B cell (primary cell): Measurements from ENCODE around the gene FEZF2.

ENCODE experiments used
- EZH2 ChIP-seq: IDR thresholded peaks from 2 replicates; pipeline ENCODE4 v1.6.1; 2012; ENCODE audit warnings: borderline replicate concordance, low read depth, mild to moderate bottlenecking, moderate library complexity, low read length; ENCODE audit not compliant: insufficient read depth, poor library complexity, severe bottlenecking
- TF ChIP-seq, protein P1 (sequence below): fragments of 200-600 bp; IDR thresholded peaks from one replicate; pipeline ENCODE4 v1.8.0; 2022; ENCODE audit warnings: antibody characterized with exemption, mild to moderate bottlenecking

DNA sequence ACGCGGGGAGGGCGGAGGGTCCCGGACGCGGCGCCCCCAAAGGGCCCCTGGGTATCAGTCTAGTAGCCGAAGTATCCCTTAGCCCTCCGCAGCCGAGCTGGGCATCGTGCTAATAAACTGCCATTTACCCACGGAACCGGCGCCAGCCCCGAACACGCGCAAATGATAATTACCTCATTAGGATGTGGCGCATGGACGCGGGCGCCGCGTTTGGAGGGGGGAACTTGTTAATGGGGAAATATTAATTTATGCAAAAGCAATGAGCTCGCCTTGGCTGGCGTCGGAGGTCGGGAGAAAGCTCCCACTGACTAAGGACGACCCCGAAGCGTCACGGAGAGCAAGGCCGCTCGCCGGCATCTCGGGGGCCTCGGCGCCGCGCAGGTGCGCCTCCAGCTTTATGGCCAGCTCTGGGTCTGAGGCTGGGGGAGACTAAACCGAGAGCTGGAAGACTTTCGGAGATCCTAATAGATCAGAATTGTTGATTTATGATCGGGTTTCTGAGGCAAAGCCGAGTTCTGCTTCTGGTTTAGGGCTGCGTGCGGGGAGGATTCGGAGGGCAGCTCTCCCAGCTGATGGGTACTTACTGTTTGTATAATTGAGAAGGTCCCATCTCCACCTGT is 474 bp upstream of the FEZF2 start:
- TF ChIP-seq, protein P1, sequence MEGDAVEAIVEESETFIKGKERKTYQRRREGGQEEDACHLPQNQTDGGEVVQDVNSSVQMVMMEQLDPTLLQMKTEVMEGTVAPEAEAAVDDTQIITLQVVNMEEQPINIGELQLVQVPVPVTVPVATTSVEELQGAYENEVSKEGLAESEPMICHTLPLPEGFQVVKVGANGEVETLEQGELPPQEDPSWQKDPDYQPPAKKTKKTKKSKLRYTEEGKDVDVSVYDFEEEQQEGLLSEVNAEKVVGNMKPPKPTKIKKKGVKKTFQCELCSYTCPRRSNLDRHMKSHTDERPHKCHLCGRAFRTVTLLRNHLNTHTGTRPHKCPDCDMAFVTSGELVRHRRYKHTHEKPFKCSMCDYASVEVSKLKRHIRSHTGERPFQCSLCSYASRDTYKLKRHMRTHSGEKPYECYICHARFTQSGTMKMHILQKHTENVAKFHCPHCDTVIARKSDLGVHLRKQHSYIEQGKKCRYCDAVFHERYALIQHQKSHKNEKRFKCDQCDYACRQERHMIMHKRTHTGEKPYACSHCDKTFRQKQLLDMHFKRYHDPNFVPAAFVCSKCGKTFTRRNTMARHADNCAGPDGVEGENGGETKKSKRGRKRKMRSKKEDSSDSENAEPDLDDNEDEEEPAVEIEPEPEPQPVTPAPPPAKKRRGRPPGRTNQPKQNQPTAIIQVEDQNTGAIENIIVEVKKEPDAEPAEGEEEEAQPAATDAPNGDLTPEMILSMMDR = no peak
- TF ChIP-seq EZH2 = no peak
